Ishikawa (cell line): ENCODE data around the gene ASIC2.

ENCODE experiments used
- CEBPB ChIP-seq: IDR thresholded peaks from 2 replicates; pipeline ENCODE4 v1.6.1; 2012
- CREB1 ChIP-seq: IDR thresholded peaks from 2 replicates; pipeline ENCODE4 v1.6.1; 2012; ENCODE audit warnings: low read depth
- EGR1 ChIP-seq: IDR thresholded peaks from 2 replicates; pipeline ENCODE4 v1.6.1; 2012
- EP300 ChIP-seq: IDR thresholded peaks from 2 replicates; pipeline ENCODE4 v1.6.1; 2012; ENCODE audit warnings: borderline replicate concordance
- FOXM1 ChIP-seq: IDR thresholded peaks from 2 replicates; pipeline ENCODE4 v1.6.1; 2012; ENCODE audit warnings: low read depth, borderline replicate concordance
- NFIC ChIP-seq: IDR thresholded peaks from 2 replicates; pipeline ENCODE4 v1.6.1; 2012
- RAD21 ChIP-seq: IDR thresholded peaks from 2 replicates; pipeline ENCODE4 v1.6.1; 2012; ENCODE audit warnings: low read depth
- TAF1 ChIP-seq: IDR thresholded peaks from 2 replicates; pipeline ENCODE4 v1.6.1; 2012; ENCODE audit warnings: low read depth, mild to moderate bottlenecking
- TCF12 ChIP-seq: IDR thresholded peaks from 2 replicates; pipeline ENCODE4 v1.6.1; 2012; ENCODE audit warnings: low read depth
- TEAD4 ChIP-seq: IDR thresholded peaks from 2 replicates; pipeline ENCODE4 v1.6.1; 2012
- YY1 ChIP-seq: IDR thresholded peaks from 2 replicates; pipeline ENCODE4 v1.6.1; 2012; ENCODE audit warnings: low read depth
- TF ChIP-seq, protein P1 (sequence below): IDR thresholded peaks from 2 replicates; pipeline ENCODE4 v1.6.1; 2012; ENCODE audit warnings: low read depth, mild to moderate bottlenecking
- TF ChIP-seq, protein P2 (sequence below): IDR thresholded peaks from 2 replicates; pipeline ENCODE4 v1.6.1; 2012
- TF ChIP-seq, protein P3 (sequence below): IDR thresholded peaks from 2 replicates; pipeline ENCODE4 v1.6.1; 2012

DNA sequence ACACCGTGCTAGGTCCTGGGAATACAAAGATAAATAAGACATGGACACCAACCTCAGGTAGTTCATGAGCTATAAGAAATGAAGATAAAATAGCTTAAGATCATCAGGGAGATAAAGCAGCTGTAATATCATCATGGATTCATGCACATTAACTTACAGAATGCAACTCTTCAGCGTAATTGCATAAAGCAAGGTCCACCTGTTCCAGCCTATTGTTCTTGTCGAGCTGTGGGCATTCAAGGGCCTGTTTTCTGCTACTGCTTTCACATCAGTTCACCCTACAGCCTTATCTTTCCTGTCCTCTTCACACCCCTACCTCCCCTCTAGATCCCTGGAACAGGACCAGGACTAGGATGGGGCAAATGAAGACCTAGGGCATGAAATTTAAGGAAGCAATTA lies 167.5 kb downstream of the ASIC2 start:
- no peak for TF ChIP-seq TAF1
- TF ChIP-seq, protein P1, sequence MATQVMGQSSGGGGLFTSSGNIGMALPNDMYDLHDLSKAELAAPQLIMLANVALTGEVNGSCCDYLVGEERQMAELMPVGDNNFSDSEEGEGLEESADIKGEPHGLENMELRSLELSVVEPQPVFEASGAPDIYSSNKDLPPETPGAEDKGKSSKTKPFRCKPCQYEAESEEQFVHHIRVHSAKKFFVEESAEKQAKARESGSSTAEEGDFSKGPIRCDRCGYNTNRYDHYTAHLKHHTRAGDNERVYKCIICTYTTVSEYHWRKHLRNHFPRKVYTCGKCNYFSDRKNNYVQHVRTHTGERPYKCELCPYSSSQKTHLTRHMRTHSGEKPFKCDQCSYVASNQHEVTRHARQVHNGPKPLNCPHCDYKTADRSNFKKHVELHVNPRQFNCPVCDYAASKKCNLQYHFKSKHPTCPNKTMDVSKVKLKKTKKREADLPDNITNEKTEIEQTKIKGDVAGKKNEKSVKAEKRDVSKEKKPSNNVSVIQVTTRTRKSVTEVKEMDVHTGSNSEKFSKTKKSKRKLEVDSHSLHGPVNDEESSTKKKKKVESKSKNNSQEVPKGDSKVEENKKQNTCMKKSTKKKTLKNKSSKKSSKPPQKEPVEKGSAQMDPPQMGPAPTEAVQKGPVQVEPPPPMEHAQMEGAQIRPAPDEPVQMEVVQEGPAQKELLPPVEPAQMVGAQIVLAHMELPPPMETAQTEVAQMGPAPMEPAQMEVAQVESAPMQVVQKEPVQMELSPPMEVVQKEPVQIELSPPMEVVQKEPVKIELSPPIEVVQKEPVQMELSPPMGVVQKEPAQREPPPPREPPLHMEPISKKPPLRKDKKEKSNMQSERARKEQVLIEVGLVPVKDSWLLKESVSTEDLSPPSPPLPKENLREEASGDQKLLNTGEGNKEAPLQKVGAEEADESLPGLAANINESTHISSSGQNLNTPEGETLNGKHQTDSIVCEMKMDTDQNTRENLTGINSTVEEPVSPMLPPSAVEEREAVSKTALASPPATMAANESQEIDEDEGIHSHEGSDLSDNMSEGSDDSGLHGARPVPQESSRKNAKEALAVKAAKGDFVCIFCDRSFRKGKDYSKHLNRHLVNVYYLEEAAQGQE: no peak
- TF ChIP-seq YY1: no peak
- no peak for TF ChIP-seq RAD21
- TF ChIP-seq, protein P2, sequence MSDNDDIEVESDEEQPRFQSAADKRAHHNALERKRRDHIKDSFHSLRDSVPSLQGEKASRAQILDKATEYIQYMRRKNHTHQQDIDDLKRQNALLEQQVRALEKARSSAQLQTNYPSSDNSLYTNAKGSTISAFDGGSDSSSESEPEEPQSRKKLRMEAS: no peak
- no peak for TF ChIP-seq CREB1
- no peak for TF ChIP-seq EP300
- TF ChIP-seq, protein P3, sequence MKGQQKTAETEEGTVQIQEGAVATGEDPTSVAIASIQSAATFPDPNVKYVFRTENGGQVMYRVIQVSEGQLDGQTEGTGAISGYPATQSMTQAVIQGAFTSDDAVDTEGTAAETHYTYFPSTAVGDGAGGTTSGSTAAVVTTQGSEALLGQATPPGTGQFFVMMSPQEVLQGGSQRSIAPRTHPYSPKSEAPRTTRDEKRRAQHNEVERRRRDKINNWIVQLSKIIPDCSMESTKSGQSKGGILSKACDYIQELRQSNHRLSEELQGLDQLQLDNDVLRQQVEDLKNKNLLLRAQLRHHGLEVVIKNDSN: no peak
- no peak for TF ChIP-seq CEBPB
- TF ChIP-seq FOXM1: no peak
- TF ChIP-seq TCF12: no peak
- TF ChIP-seq NFIC: no peak
- no peak for TF ChIP-seq EGR1
- TF ChIP-seq TEAD4: no peak
